GM12872 (cell line): ENCODE data around the gene KLF6.

Experiments
- TF ChIP-seq, protein P1 (sequence below): IDR thresholded peaks from 3 replicates; pipeline ENCODE4 v1.5.1; 2011; ENCODE audit warnings: low read depth, mild to moderate bottlenecking, low read length, moderate library complexity; ENCODE audit not compliant: insufficient read depth

The KLF6 gene

DNA sequence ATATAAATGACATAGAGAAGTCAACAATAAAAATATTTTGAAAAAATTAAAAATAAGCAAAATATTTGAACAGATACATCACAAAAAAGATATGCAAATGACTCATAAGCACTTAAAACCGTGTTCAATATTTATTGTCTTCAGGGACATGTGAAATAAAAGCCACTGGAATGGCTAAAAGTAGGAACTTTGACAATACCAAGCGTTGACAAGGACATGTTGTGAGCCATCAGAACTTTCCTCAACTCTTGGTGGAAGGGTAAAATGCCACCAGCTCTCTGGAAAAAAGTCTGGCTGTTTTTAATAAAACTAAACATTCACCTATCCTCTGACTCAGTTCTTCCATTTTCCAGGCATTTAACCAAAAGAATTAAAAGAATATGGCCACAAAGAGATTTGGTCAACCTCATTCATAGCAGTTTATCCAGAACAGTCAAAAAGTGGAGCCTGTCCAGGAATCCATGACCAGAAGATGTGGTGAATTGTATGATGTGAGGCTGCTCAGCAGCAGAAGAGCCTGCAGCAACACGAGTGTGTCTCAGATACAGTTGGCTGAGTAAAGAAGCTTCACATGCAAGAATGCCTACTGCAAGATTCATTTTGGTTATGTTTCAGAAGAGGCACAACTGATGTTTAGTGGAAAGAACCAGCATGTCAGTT is 7.1 kb upstream of the KLF6 start:
- TF ChIP-seq, protein P1, sequence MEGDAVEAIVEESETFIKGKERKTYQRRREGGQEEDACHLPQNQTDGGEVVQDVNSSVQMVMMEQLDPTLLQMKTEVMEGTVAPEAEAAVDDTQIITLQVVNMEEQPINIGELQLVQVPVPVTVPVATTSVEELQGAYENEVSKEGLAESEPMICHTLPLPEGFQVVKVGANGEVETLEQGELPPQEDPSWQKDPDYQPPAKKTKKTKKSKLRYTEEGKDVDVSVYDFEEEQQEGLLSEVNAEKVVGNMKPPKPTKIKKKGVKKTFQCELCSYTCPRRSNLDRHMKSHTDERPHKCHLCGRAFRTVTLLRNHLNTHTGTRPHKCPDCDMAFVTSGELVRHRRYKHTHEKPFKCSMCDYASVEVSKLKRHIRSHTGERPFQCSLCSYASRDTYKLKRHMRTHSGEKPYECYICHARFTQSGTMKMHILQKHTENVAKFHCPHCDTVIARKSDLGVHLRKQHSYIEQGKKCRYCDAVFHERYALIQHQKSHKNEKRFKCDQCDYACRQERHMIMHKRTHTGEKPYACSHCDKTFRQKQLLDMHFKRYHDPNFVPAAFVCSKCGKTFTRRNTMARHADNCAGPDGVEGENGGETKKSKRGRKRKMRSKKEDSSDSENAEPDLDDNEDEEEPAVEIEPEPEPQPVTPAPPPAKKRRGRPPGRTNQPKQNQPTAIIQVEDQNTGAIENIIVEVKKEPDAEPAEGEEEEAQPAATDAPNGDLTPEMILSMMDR, result no peak

DNA sequence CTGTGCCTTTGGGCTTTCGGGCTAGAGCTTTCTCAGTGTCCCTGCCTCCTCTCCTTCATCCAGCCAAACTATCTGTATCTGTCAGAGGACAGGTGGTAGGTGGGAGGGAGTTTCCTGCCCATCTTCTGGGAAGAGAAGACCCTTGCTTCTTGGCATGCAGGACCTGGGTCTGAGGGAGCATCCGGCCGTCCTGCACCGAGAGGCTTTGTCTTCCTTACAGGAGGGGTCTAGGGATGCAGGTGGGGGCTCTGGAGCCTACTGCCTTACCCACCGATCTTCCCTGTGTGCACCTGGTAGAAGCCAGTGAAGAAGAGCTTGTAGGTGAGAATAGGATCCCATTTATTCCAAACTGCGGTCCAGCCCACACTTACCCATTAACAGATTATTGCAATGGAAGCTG is 5.8 kb upstream of the KLF6 start:
- TF ChIP-seq, protein P1, result no peak

DNA sequence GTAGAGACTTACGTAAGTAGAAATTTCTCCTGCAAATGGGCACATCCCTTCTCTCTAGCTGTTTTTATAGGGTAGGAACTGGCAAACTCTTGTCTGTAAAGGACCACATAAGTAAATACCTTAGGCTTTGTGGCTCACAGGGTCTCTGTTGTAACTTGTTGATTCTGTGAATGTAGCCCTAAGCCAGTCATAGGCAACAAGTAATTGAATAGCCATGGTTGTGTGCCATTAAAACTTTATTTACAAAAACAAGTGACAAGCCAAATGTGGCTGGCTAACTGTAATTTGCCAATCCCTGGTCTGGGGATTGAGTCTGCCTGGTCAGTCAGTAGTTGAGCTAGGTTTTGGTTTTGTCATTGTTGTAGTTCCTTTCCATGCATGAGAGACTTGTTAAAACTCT is 5.3 kb upstream of the KLF6 start:
- TF ChIP-seq, protein P1, result no peak

DNA sequence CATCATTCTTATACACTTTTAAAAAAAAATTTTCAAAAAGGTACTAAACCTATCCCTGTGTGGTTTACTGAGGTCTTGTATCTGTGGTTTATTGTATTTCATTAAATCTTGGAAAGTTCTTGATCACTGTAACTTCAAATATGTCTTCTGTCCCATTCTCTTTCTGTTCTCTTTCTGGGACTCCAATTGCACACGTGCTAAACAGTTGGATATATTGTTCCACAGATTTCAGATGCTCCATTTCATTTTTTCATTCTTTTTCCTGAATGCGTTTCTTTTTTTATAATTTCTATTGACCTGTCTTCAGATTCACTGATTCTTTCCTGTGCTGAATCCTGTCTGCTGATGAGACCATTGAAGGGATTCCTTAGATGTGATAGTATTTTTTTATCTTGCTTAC is 4.6 kb upstream of the KLF6 start:
- TF ChIP-seq, protein P1, result no peak

DNA sequence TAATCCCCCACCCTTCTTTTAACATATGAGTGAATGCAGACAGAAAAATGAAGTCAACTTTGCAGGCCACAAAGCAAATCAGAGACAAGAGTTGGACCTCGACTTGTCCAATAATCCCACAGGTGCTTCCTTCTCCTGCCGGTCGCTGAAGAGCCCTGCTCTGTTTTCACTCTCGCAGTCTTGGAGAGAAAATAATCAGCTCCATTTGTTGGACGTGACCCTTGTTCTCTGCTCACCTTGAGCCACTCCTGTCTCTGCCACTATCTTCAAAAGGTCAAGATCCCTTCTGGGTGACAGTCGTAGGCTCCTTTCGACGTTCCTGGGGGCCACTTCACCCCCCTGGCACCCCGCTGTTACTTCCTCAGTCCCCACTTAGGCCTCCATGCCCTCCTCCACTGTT is 2.8 kb upstream of the KLF6 start:
- TF ChIP-seq, protein P1, result no peak

DNA sequence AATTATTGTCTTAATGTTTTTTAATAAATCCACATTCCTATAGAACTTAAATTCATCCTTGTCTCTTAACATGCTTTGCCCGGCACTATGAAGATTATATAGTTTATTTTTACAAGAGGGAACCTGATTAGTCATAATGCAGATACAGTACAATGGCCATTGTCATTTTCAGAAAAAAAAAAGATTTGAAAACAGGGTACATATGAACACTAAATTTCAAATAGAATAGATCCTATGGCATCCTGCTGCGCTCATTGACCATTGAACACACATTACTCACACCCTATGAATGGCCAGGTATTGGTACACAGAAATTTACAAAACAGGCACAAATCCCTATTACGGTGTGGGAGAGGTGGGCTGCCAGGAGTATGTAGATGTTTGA is 2.0 kb upstream of the KLF6 start:
- TF ChIP-seq, protein P1, result no peak

DNA sequence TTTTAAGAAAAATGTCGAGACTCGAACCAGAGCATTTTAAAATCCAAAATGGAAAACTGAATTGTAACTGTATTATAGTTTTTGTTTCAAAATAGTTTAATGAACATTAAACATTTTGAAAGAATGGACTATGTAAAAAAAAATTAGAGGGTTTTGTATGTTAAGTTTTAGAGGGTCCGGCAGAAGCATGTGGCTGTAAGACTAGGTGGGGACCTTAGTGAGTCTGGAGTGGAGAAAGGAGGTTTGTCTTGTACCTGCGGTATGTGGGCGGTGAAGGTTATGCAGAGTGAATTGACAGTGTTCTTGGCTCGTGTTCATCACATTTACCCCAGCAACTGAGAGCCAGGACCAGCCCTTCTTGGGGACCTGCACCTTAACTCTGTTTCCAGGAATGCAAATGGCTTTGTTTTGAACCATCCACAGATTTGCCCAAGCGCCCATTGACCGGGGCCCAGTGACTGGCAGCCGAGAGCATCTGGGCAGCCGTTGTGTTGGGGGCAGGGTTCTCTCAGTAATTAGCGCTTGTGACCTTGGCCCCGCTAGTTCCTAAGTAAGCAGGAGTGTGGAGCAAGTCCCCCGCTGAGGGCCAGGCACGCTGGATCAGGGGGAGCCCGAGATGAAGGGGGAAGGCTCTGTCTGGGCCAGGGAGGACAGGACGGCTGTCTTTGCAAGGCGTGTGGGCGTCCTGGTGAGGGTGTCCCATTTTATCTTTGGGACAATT is 1.4 kb upstream of the KLF6 start:
- TF ChIP-seq, protein P1, result no peak
